ENCODE data around the gene PHYHIPL. TPM values are rescaled to one million over a fixed set of nuclear protein-coding genes. Genes with fewer than 3 reads are reported as not detected.

Gene PHYHIPL
- total and polyA plus RNA-seq, 2 of the 8 experiments (the other 6 are each of a cell fraction or from before 2014, with no cell fraction given), result 0.23 to 0.48 TPM

- TF ChIP-seq ATF2 (IDR thresholded peaks at IDR 0.05; ENCODE audit: low read length), result no peak
- no peak for TF ChIP-seq CHD1 (IDR thresholded peaks at IDR 0.05; ENCODE audit: low read depth, low read length)
Observed at GRCh38 chr10:59245686-59246085, 69.2 kb downstream of the PHYHIPL start (continued).
